CD4-positive, alpha-beta T cell treated with Interleukin-17A for 1 hour (primary cell): ENCODE measurements around the gene PDP2.
"Not testable (repeated sequence)": the region's sequence is repeated elsewhere in the genome, so short reads cannot be mapped to it uniquely, and the experiment has no call there.

Experiments used
- DNase-seq: peaks from one replicate; pipeline ENCODE4 v3.0.0-alpha.2; 2020

The PDP2 gene

GRCh38 chr16:66921729-66922450, 41.6 kb downstream of the PDP2 start:
- DNase-seq: no peak

- DNase-seq: no peak
These were observed 43.0 kb downstream of the PDP2 start for GRCh38 chr16:66923247-66923731.

GRCh38 chr16:66923866-66924265, 43.6 kb downstream of the PDP2 start:
- no peak for DNase-seq

GRCh38 chr16:66924527-66925321, 44.4 kb downstream of the PDP2 start:
- peak; percentile 27 for DNase-seq

- peak; percentile 31 for DNase-seq
These were observed 45.1 kb downstream of the PDP2 start, which contains the start of gene RRAD for GRCh38 chr16:66925322-66925840. RRAD (minus strand) TSS chr16:66925535; CDS start chr16:66925179, 356 bp downstream.

GRCh38 chr16:66926171-66926947, 46.0 kb downstream of the PDP2 start:
- no peak for DNase-seq

- peak; percentile 5 for DNase-seq
These were observed 46.7 kb downstream of the PDP2 start for GRCh38 chr16:66926961-66927436.

GRCh38 chr16:66927918-66928649, 47.8 kb downstream of the PDP2 start:
- DNase-seq: no peak

GRCh38 chr16:66928702-66929388, 48.5 kb downstream of the PDP2 start:
- DNase-seq: peak; percentile 32

GRCh38 chr16:66930189-66930588, 49.9 kb downstream of the PDP2 start:
- no peak for DNase-seq

GRCh38 chr16:66931665-66932064, 51.4 kb downstream of the PDP2 start:
- no peak for DNase-seq

- DNase-seq: no peak
These were observed 51.8 kb downstream of the PDP2 start for GRCh38 chr16:66932076-66932475.

- DNase-seq: no peak
These were observed 53.4 kb downstream of the PDP2 start for GRCh38 chr16:66933776-66934137.

GRCh38 chr16:66934138-66934838, 54.0 kb downstream of the PDP2 start, which contains the start of gene CIAO2B:
CIAO2B (minus strand) TSS chr16:66934402; CDS start chr16:66934364, 38 bp downstream.
- DNase-seq: peak; percentile 90

GRCh38 chr16:66934839-66935313, 54.6 kb downstream of the PDP2 start:
- DNase-seq: not testable (repeated sequence)

- no peak for DNase-seq
These were observed 55.1 kb downstream of the PDP2 start, which contains the start of gene CES2 for GRCh38 chr16:66935314-66936011. CES2 (plus strand) TSS chr16:66935516; CDS start chr16:66935636, 120 bp downstream.

GRCh38 chr16:66936462-66936861, 56.1 kb downstream of the PDP2 start:
- DNase-seq: no peak

GRCh38 chr16:66936889-66937554, 56.7 kb downstream of the PDP2 start:
- DNase-seq: no peak

- DNase-seq: no peak
These were observed 57.5 kb downstream of the PDP2 start for GRCh38 chr16:66937725-66938337.
